ENCODE results near the gene TMED9. TPM values are rescaled to one million over a fixed set of nuclear protein-coding genes. Genes with fewer than 3 reads are reported as not detected.
A peak's percentile ranks its signal among the peaks of the same experiment; 100 is the strongest.

Gene TMED9
- polyA plus RNA-seq, 1 donor (not counting 4 experiments of a cell fraction or from before 2014, with no cell fraction given) = 247 TPM

DNA sequence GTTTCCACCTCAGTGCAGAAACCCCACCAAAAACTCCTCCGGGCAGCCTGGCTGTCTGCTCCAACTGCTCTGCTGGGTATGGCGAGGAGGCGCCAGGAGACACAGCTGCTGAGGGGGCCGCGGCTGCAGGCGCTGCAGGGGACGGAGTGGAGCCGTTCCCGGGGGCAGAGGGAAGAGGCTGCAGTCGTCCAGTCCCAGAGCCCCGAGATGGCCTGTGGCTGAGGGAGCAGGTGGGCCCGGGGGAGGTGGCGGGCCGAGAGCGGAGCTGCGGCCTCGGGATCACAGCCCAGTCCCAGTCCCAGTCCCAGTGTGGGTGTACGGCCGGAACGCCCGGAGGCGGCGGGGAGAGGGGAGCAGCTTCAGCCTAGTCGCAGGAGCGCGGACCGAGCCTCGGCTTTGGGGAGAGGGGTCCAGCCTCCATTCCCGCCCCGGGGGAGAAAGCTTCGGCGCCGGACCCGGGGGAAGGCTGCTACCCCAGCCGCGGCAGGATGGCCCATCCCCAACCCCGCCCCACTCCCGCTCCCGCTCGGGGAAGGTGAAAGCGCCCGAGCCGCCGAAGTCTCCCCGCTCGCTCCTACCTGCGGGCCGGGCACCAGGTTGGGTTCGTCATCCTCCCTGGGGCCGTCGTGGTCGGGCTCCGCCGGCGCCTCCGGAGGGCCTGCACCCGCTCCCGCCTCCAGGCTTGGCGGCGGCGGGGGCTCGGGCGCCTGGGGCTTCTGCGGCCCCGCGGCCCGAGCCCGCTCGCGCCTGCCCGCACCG is 38.2 kb upstream of the TMED9 start:
- DNase-seq (ENCODE audit: low read depth, low spot score) = no peak
- peaks cover 22% of the 10 kb centered on the region for H3K4me1 ChIP-seq (ENCODE audit: control insufficient read depth, extremely low read depth, insufficient read depth, low read length)
- no peaks in the 10 kb centered on the region for H3K9me3 ChIP-seq (ENCODE audit: control insufficient read depth, low read depth, low read length)
- H3K9ac ChIP-seq (ENCODE audit: control insufficient read depth, extremely low read depth, insufficient read depth, low read length) = peak overlapping the region; percentile 76
- FAIRE-seq = no peak
- H3K4me3 ChIP-seq (ENCODE audit: control insufficient read depth in 2 of 3, extremely low read depth in 1 of 3, insufficient read depth in 2 of 3, low read depth in 1 of 3, low read length in 3 of 3) = peak overlapping the region; percentile 80 to 92 (median 88)
- TF ChIP-seq CTCF (optimal IDR thresholded peaks at IDR 0.05 in 1 of 3, IDR thresholded peaks at IDR 0.05 in 1 of 3, conservative IDR thresholded peaks at IDR 0.05 in 1 of 3; ENCODE audit: extremely low read depth in 1 of 3, insufficient read depth in 2 of 3, low read length in 3 of 3) = no peak
- no peak for TF ChIP-seq EZH2 (IDR thresholded peaks at IDR 0.05; ENCODE audit: low read length)
- H4K20me1 ChIP-seq (ENCODE audit: control insufficient read depth, extremely low read depth, insufficient read depth, low read length) = no peaks in the 10 kb centered on the region
- peak overlapping the region; percentile 25 for H2AFZ ChIP-seq (ENCODE audit: control insufficient read depth, low read length)
- peaks cover 9 to 11% of the 10 kb centered on the region in 2 experiments for H3K36me3 ChIP-seq (ENCODE audit: control insufficient read depth in 2 of 2, extremely low read depth in 1 of 2, insufficient read depth in 2 of 2, low read length in 2 of 2)
- peaks cover 48% of the 10 kb centered on the region for H3K79me2 ChIP-seq (ENCODE audit: control insufficient read depth, insufficient read depth, low read length)
- H3K4me2 ChIP-seq (ENCODE audit: control insufficient read depth, extremely low read depth, insufficient read depth, low read depth, low read length) = peak overlapping the region; percentile 91
- dilution Hi-C loops (cut with MboI; ENCODE audit: extremely low pct_ligation_motif_present, low sequenced_read_pairs) = no loop called here
- no peaks in the 10 kb centered on the region for H3K27me3 ChIP-seq (ENCODE audit: control insufficient read depth, extremely low read depth, insufficient read depth, low read length)
- peaks cover 3% of the 10 kb centered on the region for H3K9me1 ChIP-seq (ENCODE audit: control insufficient read depth, extremely low read depth, insufficient read depth, low read length)
- H3K27ac ChIP-seq (ENCODE audit: control insufficient read depth, insufficient read depth, low read length) = peak overlapping the region; percentile 44

GRCh38 chr5:177554474-177555111 is 37.4 kb upstream of the TMED9 start, which contains the start of gene FAM193B:
FAM193B (minus strand) TSS chr5:177554563; CDS start chr5:177554458, 105 bp downstream.
- Histone ChIP-seq H4K20me1 (ENCODE audit: control insufficient read depth, extremely low read depth, insufficient read depth, low read length) (no peaks in the 10 kb centered on the region), H3K27ac (ENCODE audit: control insufficient read depth, insufficient read depth, low read length) (peak within 1 kb of the TSS; percentile 44), H2AFZ (ENCODE audit: control insufficient read depth, low read length) (peak within 1 kb of the TSS; percentile 73), H3K9me1 (ENCODE audit: control insufficient read depth, extremely low read depth, insufficient read depth, low read length) (peaks cover 3% of the 10 kb centered on the region), H3K4me2 (ENCODE audit: control insufficient read depth, extremely low read depth, insufficient read depth, low read depth, low read length) (peak within 1 kb of the TSS; percentile 91), H3K9ac (ENCODE audit: control insufficient read depth, extremely low read depth, insufficient read depth, low read length) (peak within 1 kb of the TSS; percentile 76), H3K27me3 (ENCODE audit: control insufficient read depth, extremely low read depth, insufficient read depth, low read length) (no peaks in the 10 kb centered on the region), H3K4me1 (ENCODE audit: control insufficient read depth, extremely low read depth, insufficient read depth, low read length) (peaks cover 27% of the 10 kb centered on the region), H3K36me3 (ENCODE audit: control insufficient read depth in 2 of 2, extremely low read depth in 1 of 2, insufficient read depth in 2 of 2, low read length in 2 of 2) (peaks cover 9% of the 10 kb centered on the region in 2 experiments), H3K4me3 (ENCODE audit: control insufficient read depth in 2 of 3, extremely low read depth in 1 of 3, insufficient read depth in 2 of 3, low read depth in 1 of 3, low read length in 3 of 3) (peak within 1 kb of the TSS; percentile 80 to 92 (median 88)), H3K9me3 (ENCODE audit: control insufficient read depth, low read depth, low read length) (no peaks in the 10 kb centered on the region), H3K79me2 (ENCODE audit: control insufficient read depth, insufficient read depth, low read length) (peaks cover 44% of the 10 kb centered on the region)
- FAIRE-seq (no peak), DNase-seq (ENCODE audit: low read depth, low spot score) (no peak)
- dilution Hi-C loops (cut with MboI; ENCODE audit: extremely low pct_ligation_motif_present, low sequenced_read_pairs) = no loop called here
- TF ChIP-seq EZH2 (IDR thresholded peaks at IDR 0.05; ENCODE audit: low read length) = no peak
- peak; percentile 38 to 50 (median 43) for TF ChIP-seq CTCF (optimal IDR thresholded peaks at IDR 0.05 in 1 of 3, IDR thresholded peaks at IDR 0.05 in 1 of 3, conservative IDR thresholded peaks at IDR 0.05 in 1 of 3; ENCODE audit: extremely low read depth in 1 of 3, insufficient read depth in 2 of 3, low read length in 3 of 3)
